IMR-90 (cell line): Measurements from ENCODE around the gene CD8B2. TPM values are rescaled to one million over a fixed set of nuclear protein-coding genes. Genes with fewer than 3 reads are reported as not detected.

Source experiments
- ATAC-seq: fragments of 200-7000 bp; cut with Tn5 transposase; 2 replicates; pipeline ENCODE4 v1.9.1; 2020; ENCODE audit warnings: low read depth, mild to moderate bottlenecking, moderate library complexity
- BruUV-seq: library from RNA; stranded (reverse); fragments of 400-500 nt; replicated peaks from 2 replicates; lab custom pipeline; 2021; lab: Mats Ljungman, UMichigan
- CTCF ChIA-PET: fragments of 300-600 bp; formaldehyde crosslinking; extraction: SDS; loops from one replicate; lab custom pipeline; 2021; ENCODE audit warnings: antibody characterized with exemption; lab: Yijun Ruan, JAX
- POLR2A ChIA-PET: fragments of 300-600 bp; sonication (Branson Sonifier 250); formaldehyde crosslinking; loops from one replicate; lab custom pipeline; 2022; ENCODE audit warnings: antibody characterized with exemption; ENCODE audit not compliant: unreplicated experiment; lab: Charles Lee
- DNase-seq: peaks from one replicate; pipeline ENCODE4 v3.0.0; 2013
- H2AFZ ChIP-seq: replicated peaks from 2 replicates; pipeline ENCODE3; 2013; ENCODE audit warnings: low read length, mild to moderate bottlenecking; ENCODE audit not compliant: poor library complexity
- H2AK5ac ChIP-seq: 2 replicates; pipeline ENCODE4 v1.6.1; 2013; ENCODE audit warnings: low read depth, low read length, inconsistent platforms
- H2AK9ac ChIP-seq: replicated peaks from 2 replicates; pipeline ENCODE3; 2013; ENCODE audit warnings: mild to moderate bottlenecking, low read depth, low read length, moderate library complexity; ENCODE audit not compliant: poor library complexity
- H2BK120ac ChIP-seq: 2 replicates; pipeline ENCODE4 v1.6.1; 2013; ENCODE audit warnings: low read depth, low read length, inconsistent platforms
- H2BK15ac ChIP-seq: 3 replicates; pipeline ENCODE4 v1.6.1; 2013; ENCODE audit warnings: low read depth, low read length, inconsistent platforms
- H2BK20ac ChIP-seq: 2 replicates; pipeline ENCODE4 v1.6.1; 2013; ENCODE audit warnings: low read depth, mild to moderate bottlenecking, inconsistent platforms, low read length, moderate library complexity
- H2BK5ac ChIP-seq: 2 replicates; pipeline ENCODE4 v1.6.1; 2013; ENCODE audit warnings: mild to moderate bottlenecking, low read depth, low read length, inconsistent platforms; ENCODE audit not compliant: poor library complexity, severe bottlenecking
- H3K14ac ChIP-seq: replicated peaks from 2 replicates; pipeline ENCODE4 v1.6.1; 2013; ENCODE audit warnings: low read depth, low read length, inconsistent platforms
- H3K18ac ChIP-seq: 2 replicates; pipeline ENCODE4 v1.6.1; 2013; ENCODE audit warnings: low read depth, low read length, control low read depth
- H3K23ac ChIP-seq: 2 replicates; pipeline ENCODE4 v1.6.1; 2013; ENCODE audit warnings: low read depth, low read length, inconsistent platforms
- H3K27ac ChIP-seq: 2 replicates; pipeline ENCODE4 v1.5.1; 2013; ENCODE audit warnings: mild to moderate bottlenecking, control low read depth, low read length; ENCODE audit not compliant: insufficient read depth
- H3K27me3 ChIP-seq: 2 replicates; pipeline ENCODE4 v1.6.1; 2013; ENCODE audit warnings: low read length; ENCODE audit not compliant: control insufficient read depth, insufficient read depth
- H3K36me3 ChIP-seq: 2 replicates; pipeline ENCODE4 v1.6.1; 2013; ENCODE audit warnings: low read length, mixed read lengths; ENCODE audit not compliant: control insufficient read depth, insufficient read depth
- H3K4ac ChIP-seq: 2 replicates; pipeline ENCODE4 v1.6.1; 2013; ENCODE audit warnings: low read depth, low read length, inconsistent platforms
- H3K4me1 ChIP-seq: 2 replicates; pipeline ENCODE4 v1.6.1; 2013; ENCODE audit warnings: low read length, mixed read lengths; ENCODE audit not compliant: control insufficient read depth, insufficient read depth
- H3K4me2 ChIP-seq: 2 replicates; pipeline ENCODE4 v1.6.1; 2013; ENCODE audit warnings: low read depth, mild to moderate bottlenecking, control low read depth, low read length, moderate library complexity
- H3K4me3 ChIP-seq: 2 replicates; pipeline ENCODE4 v1.5.1; 2013; ENCODE audit warnings: low read depth, mild to moderate bottlenecking, control low read depth, low read length, moderate library complexity; ENCODE audit not compliant: insufficient read depth
- H3K56ac ChIP-seq: 2 replicates; pipeline ENCODE4 v1.6.1; 2013; ENCODE audit warnings: low read length, inconsistent platforms; ENCODE audit not compliant: insufficient read depth; ENCODE audit errors: extremely low read depth
- H3K79me1 ChIP-seq, 2 experiments: 2 replicates each; pipeline ENCODE4 v1.6.1; 2013; ENCODE audit warnings: low read length in 2 of 2, inconsistent platforms in 1 of 2, low read depth in 1 of 2
- H3K9ac ChIP-seq: 2 replicates; pipeline ENCODE4 v1.6.1; 2013; ENCODE audit warnings: low read depth, low read length, control low read depth
- H3K9me1 ChIP-seq: 2 replicates; pipeline ENCODE4 v1.6.1; 2013; ENCODE audit warnings: low read length, inconsistent platforms; ENCODE audit not compliant: insufficient read depth
- H3K9me3 ChIP-seq: 2 replicates; pipeline ENCODE4 v1.6.1; 2013; ENCODE audit warnings: low read length; ENCODE audit not compliant: control insufficient read depth, insufficient read depth
- H4K20me1 ChIP-seq: 2 replicates; pipeline ENCODE4 v1.6.1; 2013; ENCODE audit warnings: low read length, inconsistent platforms; ENCODE audit not compliant: insufficient read depth
- H4K5ac ChIP-seq: 2 replicates; pipeline ENCODE4 v1.6.1; 2013; ENCODE audit warnings: mild to moderate bottlenecking, low read depth, low read length, control low read depth
- H4K8ac ChIP-seq, 2 experiments: 2 replicates each; pipeline ENCODE4 v1.6.1; 2013; ENCODE audit warnings: low read depth in 2 of 2, low read length in 2 of 2, control low read depth in 1 of 2, inconsistent platforms in 1 of 2
- H4K91ac ChIP-seq: 2 replicates; pipeline ENCODE4 v1.6.1; 2013; ENCODE audit warnings: low read depth, low read length, inconsistent platforms; ENCODE audit not compliant: insufficient read depth
- CHD1 ChIP-seq: IDR thresholded peaks from 2 replicates; pipeline ENCODE4 v1.6.1; 2012; ENCODE audit warnings: low read depth, low read length, improper control_type of control experiment
- ELK1 ChIP-seq: fragments of 150-350 bp; IDR thresholded peaks from 2 replicates; pipeline ENCODE4 v1.6.1; 2016; ENCODE audit warnings: low read depth, mild to moderate bottlenecking, low read length, moderate library complexity, borderline replicate concordance
- MAFK ChIP-seq: IDR thresholded peaks from 2 replicates; pipeline ENCODE4 v1.6.1; 2012; ENCODE audit warnings: low read depth, low read length, improper control_type of control experiment
- MAZ ChIP-seq: IDR thresholded peaks from 2 replicates; pipeline ENCODE4 v1.6.1; 2012; ENCODE audit warnings: low read depth, mild to moderate bottlenecking, low read length, improper control_type of control experiment, moderate library complexity, borderline replicate concordance
- MXI1 ChIP-seq: IDR thresholded peaks from 2 replicates; pipeline ENCODE4 v1.6.1; 2012; ENCODE audit warnings: low read depth, mild to moderate bottlenecking, low read length, moderate library complexity, borderline replicate concordance
- RAD21 ChIP-seq: IDR thresholded peaks from 2 replicates; pipeline ENCODE4 v1.6.1; 2012; ENCODE audit warnings: low read length, improper control_type of control experiment
- RCOR1 ChIP-seq: IDR thresholded peaks from 2 replicates; pipeline ENCODE4 v1.6.1; 2012; ENCODE audit warnings: mild to moderate bottlenecking, low read length, improper control_type of control experiment; ENCODE audit not compliant: insufficient replicate concordance
- RFX5 ChIP-seq: IDR thresholded peaks from 2 replicates; pipeline ENCODE4 v1.8.0; 2012; ENCODE audit warnings: low read depth, mild to moderate bottlenecking, low read length, moderate library complexity
- WGBS, 2 experiments: methylation state at CpG; one replicate each; pipeline versions ENCODE4 v1.1.5 to v1.1.7; 2013; ENCODE audit warnings: missing lambda C conversion rate in 2 of 2; ENCODE audit not compliant: insufficient read length in 1 of 2; ENCODE audit errors: extremely low coverage in 2 of 2; 5-methylcytosine and 5-hydroxymethylcytosine counted together
- dilution Hi-C: fragments of 300-500 bp; cut with HindIII; formaldehyde crosslinking; loops from one replicate; pipeline ENCODE4 v1.14.3; 2018; ENCODE audit warnings: low sequenced_read_pairs; ENCODE audit not compliant: unreplicated experiment
- in situ Hi-C: fragments of 300-500 bp; cut with MboI; formaldehyde crosslinking; loops from 3 replicates; pipeline ENCODE4 v1.14.3; 2019; ENCODE audit warnings: low sequenced_read_pairs, inconsistent platforms, mixed read lengths
- intact Hi-C: fragments of 100-400 bp; cut with micrococcal nuclease; formaldehyde crosslinking; loops from 2 replicates; pipeline ENCODE4 v1.10.0; 2022
- polyA plus RNA-seq, 3 experiments: library from polyadenylated mRNA; depleted of rRNA; stranded (reverse); fragments of >200 nt; gene quantifications; 2 replicates each; pipeline ENCODE4 v1.2.3, GENCODE V29; 2012; ENCODE audit warnings: low replicate concordance in 1 of 3
- total RNA-seq: library from RNA; depleted of rRNA; stranded (reverse); fragments of >200 nt; gene quantifications from 2 replicates; pipeline ENCODE4 v1.2.3, GENCODE V29; 2012
- TF ChIP-seq, protein P1 (sequence below): conservative IDR thresholded peaks from 2 replicates; pipeline ENCODE4 v1.5.1; 2012; ENCODE audit warnings: mild to moderate bottlenecking, low read depth, low read length, improper control_type of control experiment

Gene CD8B2
- total and polyA plus RNA-seq, 2 of the 4 experiments (the other 2 are of a cell fraction), result not detected

- no peak overlapping the region for H3K4me2 ChIP-seq
- H3K4me3 ChIP-seq, result no peak overlapping the region
- dilution Hi-C loops, result no loop called here
- ChIA-PET POLR2A (no interaction called here), CTCF (no interaction called here)
- in situ Hi-C loops, result no loop called here
- no peak overlapping the region for H3K18ac ChIP-seq
- no peaks in the 10 kb centered on the region for H3K27me3 ChIP-seq
- no peak for ATAC-seq
- no peak overlapping the region for H2BK5ac ChIP-seq
- no peak overlapping the region for H3K9ac ChIP-seq
- H3K4ac ChIP-seq, result no peak overlapping the region
- no peaks in the 10 kb centered on the region for H3K9me1 ChIP-seq
- H3K23ac ChIP-seq, result no peak overlapping the region
- WGBS, 2 experiments, result no CpG with 5 or more reads among the region's 6 CpGs
- no peak overlapping the region for H2BK20ac ChIP-seq
- DNase-seq, result no peak
- no peak overlapping the region for H3K56ac ChIP-seq
- no TSS peak for BruUV-seq
- H2BK120ac ChIP-seq, result no peak overlapping the region
- no peak overlapping the region for H4K8ac ChIP-seq
- H2AFZ ChIP-seq, result no peak overlapping the region
- no peak overlapping the region for H4K91ac ChIP-seq
- H3K27ac ChIP-seq, result no peak overlapping the region
- TF ChIP-seq MXI1 (no peak), ELK1 (no peak), CHD1 (no peak), MAFK (no peak), RAD21 (no peak), MAZ (no peak), RFX5 (no peak), RCOR1 (no peak)
- TF ChIP-seq, protein P1, sequence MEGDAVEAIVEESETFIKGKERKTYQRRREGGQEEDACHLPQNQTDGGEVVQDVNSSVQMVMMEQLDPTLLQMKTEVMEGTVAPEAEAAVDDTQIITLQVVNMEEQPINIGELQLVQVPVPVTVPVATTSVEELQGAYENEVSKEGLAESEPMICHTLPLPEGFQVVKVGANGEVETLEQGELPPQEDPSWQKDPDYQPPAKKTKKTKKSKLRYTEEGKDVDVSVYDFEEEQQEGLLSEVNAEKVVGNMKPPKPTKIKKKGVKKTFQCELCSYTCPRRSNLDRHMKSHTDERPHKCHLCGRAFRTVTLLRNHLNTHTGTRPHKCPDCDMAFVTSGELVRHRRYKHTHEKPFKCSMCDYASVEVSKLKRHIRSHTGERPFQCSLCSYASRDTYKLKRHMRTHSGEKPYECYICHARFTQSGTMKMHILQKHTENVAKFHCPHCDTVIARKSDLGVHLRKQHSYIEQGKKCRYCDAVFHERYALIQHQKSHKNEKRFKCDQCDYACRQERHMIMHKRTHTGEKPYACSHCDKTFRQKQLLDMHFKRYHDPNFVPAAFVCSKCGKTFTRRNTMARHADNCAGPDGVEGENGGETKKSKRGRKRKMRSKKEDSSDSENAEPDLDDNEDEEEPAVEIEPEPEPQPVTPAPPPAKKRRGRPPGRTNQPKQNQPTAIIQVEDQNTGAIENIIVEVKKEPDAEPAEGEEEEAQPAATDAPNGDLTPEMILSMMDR, result no peak
- no peaks in the 10 kb centered on the region for H4K20me1 ChIP-seq
- H2AK9ac ChIP-seq, result no peak overlapping the region
- H4K5ac ChIP-seq, result no peak overlapping the region
- H2AK5ac ChIP-seq, result no peak overlapping the region
- no peak overlapping the region for H2BK15ac ChIP-seq
- no peaks in the 10 kb centered on the region for H3K79me1 ChIP-seq
- no peak overlapping the region for H3K14ac ChIP-seq
- intact Hi-C loops, result no loop called here
- H3K4me1 ChIP-seq, result no peaks in the 10 kb centered on the region
- no peaks in the 10 kb centered on the region for H3K9me3 ChIP-seq
- H3K36me3 ChIP-seq, result no peaks in the 10 kb centered on the region
Measured at GRCh38 chr2:106554411-106554810, 67.2 kb downstream of the CD8B2 start.
